Mesenchymal stem cell (in vitro differentiated cells and primary cell): ENCODE data around the gene CCSER1.
"Not testable (repeated sequence)": the region's sequence is repeated elsewhere in the genome, so short reads cannot be mapped to it uniquely, and the experiment has no call there.

Source experiments
- DNase-seq: peaks from one replicate; pipeline ENCODE4 v3.0.0-alpha.2; 2013
- H2AFZ ChIP-seq: one replicate; pipeline ENCODE4 v1.6.1; 2013; ENCODE audit warnings: low read depth, mild to moderate bottlenecking, control low read depth, inconsistent platforms, low read length, moderate library complexity
- H2AK5ac ChIP-seq: 2 replicates; pipeline ENCODE4 v1.6.1; 2013; ENCODE audit warnings: low read length, moderate library complexity, mild to moderate bottlenecking, inconsistent platforms; ENCODE audit not compliant: severe bottlenecking
- H2BK120ac ChIP-seq: one replicate; pipeline ENCODE4 v1.6.1; 2013; ENCODE audit warnings: low read depth, mild to moderate bottlenecking, inconsistent platforms, low read length, moderate library complexity
- H2BK12ac ChIP-seq, 2 experiments: one replicate each; pipeline ENCODE4 v1.6.1; 2013; ENCODE audit warnings: inconsistent platforms in 2 of 2, low read length in 2 of 2, mild to moderate bottlenecking in 2 of 2, moderate library complexity in 2 of 2, control low read depth in 1 of 2
- H2BK15ac ChIP-seq: one replicate; pipeline ENCODE4 v1.6.1; 2013; ENCODE audit warnings: mild to moderate bottlenecking, low read depth, inconsistent platforms; ENCODE audit not compliant: poor library complexity, severe bottlenecking
- H2BK5ac ChIP-seq: 2 replicates; pipeline ENCODE4 v1.6.1; 2013; ENCODE audit warnings: low read depth, mild to moderate bottlenecking, low read length, control low read depth, inconsistent platforms; ENCODE audit not compliant: poor library complexity, severe bottlenecking
- H3K14ac ChIP-seq, 2 experiments: one replicate each; pipeline ENCODE4 v1.6.1; 2013; ENCODE audit warnings: inconsistent platforms in 2 of 2, low read length in 2 of 2, control low read depth in 1 of 2, mild to moderate bottlenecking in 1 of 2, moderate library complexity in 1 of 2
- H3K18ac ChIP-seq, 2 experiments: one replicate each; pipeline ENCODE4 v1.6.1; 2013; ENCODE audit warnings: inconsistent platforms in 2 of 2, low read length in 2 of 2, control low read depth in 1 of 2, low read depth in 1 of 2, mild to moderate bottlenecking in 1 of 2
- H3K23ac ChIP-seq, 2 experiments: one replicate each; pipeline ENCODE4 v1.6.1; 2013; ENCODE audit warnings: inconsistent platforms in 2 of 2, low read length in 2 of 2, mild to moderate bottlenecking in 2 of 2, moderate library complexity in 2 of 2, control low read depth in 1 of 2
- H3K27ac ChIP-seq: 2 replicates; pipeline ENCODE4 v1.5.1; 2013; ENCODE audit warnings: mild to moderate bottlenecking, moderate library complexity, low read length, control low read depth, inconsistent platforms; ENCODE audit not compliant: poor library complexity, severe bottlenecking
- H3K27me3 ChIP-seq, 2 experiments: 2 replicates each; pipeline versions ENCODE4 v1.6.1 to v1.7.0; 2013; ENCODE audit warnings: low read length in 2 of 2, mild to moderate bottlenecking in 2 of 2, moderate library complexity in 2 of 2, control low read depth in 1 of 2, inconsistent platforms in 1 of 2; ENCODE audit not compliant: control insufficient read depth in 1 of 2, insufficient read depth in 1 of 2
- H3K36me3 ChIP-seq, 2 experiments: 2 replicates each; pipeline versions ENCODE4 v1.6.1 to v1.7.0; 2013; ENCODE audit warnings: low read length in 2 of 2, control low read depth in 1 of 2, inconsistent platforms in 1 of 2, low read depth in 1 of 2, mild to moderate bottlenecking in 1 of 2; ENCODE audit not compliant: insufficient read depth in 2 of 2, control insufficient read depth in 1 of 2
- H3K4ac ChIP-seq, 2 experiments: one replicate each; pipeline ENCODE4 v1.6.1; 2013; ENCODE audit warnings: inconsistent platforms in 2 of 2, low read length in 2 of 2, mild to moderate bottlenecking in 2 of 2, moderate library complexity in 2 of 2, control low read depth in 1 of 2, low read depth in 1 of 2
- H3K4me1 ChIP-seq: 2 replicates; pipeline ENCODE4 v1.6.1; 2013; ENCODE audit warnings: low read depth, low read length, control low read depth; ENCODE audit not compliant: control insufficient read depth, insufficient read depth
- H3K4me2 ChIP-seq: 2 replicates; pipeline ENCODE4 v1.6.1; 2013; ENCODE audit warnings: low read length, mild to moderate bottlenecking, inconsistent platforms; ENCODE audit not compliant: poor library complexity, severe bottlenecking
- H3K4me3 ChIP-seq, 2 experiments: 2 replicates each; pipeline versions ENCODE4 v1.5.1 to v1.7.0; 2013; ENCODE audit warnings: low read length in 2 of 2, mild to moderate bottlenecking in 2 of 2, control low read depth in 1 of 2, low read depth in 1 of 2; ENCODE audit not compliant: insufficient read depth in 1 of 2
- H3K79me1 ChIP-seq: replicated peaks from 2 replicates; pipeline ENCODE4 v1.6.1; 2013; ENCODE audit warnings: mild to moderate bottlenecking, control low read depth, low read length, inconsistent platforms; ENCODE audit not compliant: poor library complexity, severe bottlenecking
- H3K9ac ChIP-seq: 2 replicates; pipeline ENCODE4 v1.7.0; 2013; ENCODE audit warnings: mild to moderate bottlenecking, low read length, moderate library complexity
- H3K9me3 ChIP-seq: 2 replicates; pipeline ENCODE4 v1.7.0; 2013; ENCODE audit warnings: mild to moderate bottlenecking, low read length; ENCODE audit not compliant: control insufficient read depth
- H4K8ac ChIP-seq: one replicate; pipeline ENCODE4 v1.6.1; 2013; ENCODE audit warnings: inconsistent platforms, mild to moderate bottlenecking, low read length, moderate library complexity
- H4K91ac ChIP-seq: one replicate; pipeline ENCODE4 v1.6.1; 2013; ENCODE audit warnings: mild to moderate bottlenecking, low read length, inconsistent platforms
- WGBS: methylation state at CpG from one replicate; pipeline ENCODE4 v1.1.7; 2013; ENCODE audit warnings: mixed read lengths; 5-methylcytosine and 5-hydroxymethylcytosine counted together

Gene CCSER1

GRCh38 chr4:91405431-91405830, 1278.2 kb downstream of the CCSER1 start:
- not testable (repeated sequence) for H3K36me3 ChIP-seq, H3K14ac ChIP-seq, H2BK15ac ChIP-seq, H3K9ac ChIP-seq, H3K27me3 ChIP-seq, H3K4me2 ChIP-seq, H2BK12ac ChIP-seq, DNase-seq, H2AK5ac ChIP-seq, H3K4me1 ChIP-seq, H3K4me3 ChIP-seq, H3K27ac ChIP-seq, H3K4ac ChIP-seq, H2BK5ac ChIP-seq, H3K23ac ChIP-seq, H4K91ac ChIP-seq, H3K18ac ChIP-seq, H3K79me1 ChIP-seq, H4K8ac ChIP-seq, H2AFZ ChIP-seq, H2BK120ac ChIP-seq
- peaks cover 26% of the 10 kb centered on the region for H3K9me3 ChIP-seq
- WGBS, result 69% methylated on average over 7 of the region's 7 CpGs

GRCh38 chr4:91422011-91422410, 1294.8 kb downstream of the CCSER1 start:
- peaks cover 30% of the 10 kb centered on the region for H3K9me3 ChIP-seq
- 100% methylated on average over 1 of the region's 1 CpG for WGBS
- H2BK120ac ChIP-seq, result no peak overlapping the region
- H3K18ac ChIP-seq, result no peak overlapping the region
- no peaks in the 10 kb centered on the region for H3K36me3 ChIP-seq
- no peak overlapping the region for H3K14ac ChIP-seq
- H2BK5ac ChIP-seq, result no peak overlapping the region
- H3K9ac ChIP-seq, result no peak overlapping the region
- DNase-seq, result no peak
- no peak overlapping the region for H3K27ac ChIP-seq
- no peak overlapping the region for H3K23ac ChIP-seq
- no peak overlapping the region for H4K8ac ChIP-seq
- no peak overlapping the region for H2AK5ac ChIP-seq
- H2BK12ac ChIP-seq, result no peak overlapping the region
- no peak overlapping the region for H3K4me3 ChIP-seq
- H3K4me2 ChIP-seq, result no peak overlapping the region
- H3K27me3 ChIP-seq, result no peaks in the 10 kb centered on the region
- H2AFZ ChIP-seq, result no peak overlapping the region
- no peaks in the 10 kb centered on the region for H3K4me1 ChIP-seq
- H2BK15ac ChIP-seq, result no peak overlapping the region
- no peak overlapping the region for H4K91ac ChIP-seq
- H3K79me1 ChIP-seq, result no peaks in the 10 kb centered on the region
- no peak overlapping the region for H3K4ac ChIP-seq

GRCh38 chr4:91426725-91427124, 1299.5 kb downstream of the CCSER1 start:
- Histone ChIP-seq H3K9ac (no peak overlapping the region), H4K91ac (no peak overlapping the region), H3K27me3 (no peaks in the 10 kb centered on the region), H3K18ac (no peak overlapping the region), H4K8ac (no peak overlapping the region), H3K4me2 (no peak overlapping the region), H3K4ac (no peak overlapping the region), H3K23ac (no peak overlapping the region), H3K14ac (no peak overlapping the region), H2AFZ (no peak overlapping the region), H3K79me1 (no peaks in the 10 kb centered on the region), H2BK120ac (no peak overlapping the region), H2BK15ac (no peak overlapping the region), H2BK5ac (no peak overlapping the region), H3K27ac (no peak overlapping the region), H3K4me1 (no peaks in the 10 kb centered on the region), H2BK12ac (no peak overlapping the region), H2AK5ac (no peak overlapping the region), H3K4me3 (no peak overlapping the region), H3K9me3 (peaks cover 7% of the 10 kb centered on the region), H3K36me3 (no peaks in the 10 kb centered on the region)
- no peak for DNase-seq

GRCh38 chr4:91427171-91427570, 1300.0 kb downstream of the CCSER1 start:
- WGBS, result no CpG with 5 or more reads among the region's 2 CpGs
- Histone ChIP-seq H2AFZ (no peak overlapping the region), H3K14ac (no peak overlapping the region), H3K4me1 (no peaks in the 10 kb centered on the region), H3K36me3 (no peaks in the 10 kb centered on the region), H3K23ac (no peak overlapping the region), H3K4ac (no peak overlapping the region), H2BK15ac (no peak overlapping the region), H3K9me3 (peaks cover 8% of the 10 kb centered on the region), H3K79me1 (no peaks in the 10 kb centered on the region), H2BK120ac (no peak overlapping the region), H2BK5ac (no peak overlapping the region), H3K27me3 (no peaks in the 10 kb centered on the region), H4K91ac (no peak overlapping the region), H2BK12ac (no peak overlapping the region), H3K4me3 (no peak overlapping the region), H3K18ac (no peak overlapping the region), H3K9ac (no peak overlapping the region), H3K4me2 (no peak overlapping the region), H2AK5ac (no peak overlapping the region), H3K27ac (no peak overlapping the region), H4K8ac (no peak overlapping the region)
- DNase-seq, result no peak
